ENCODE data around the gene BICDL2. TPM values are rescaled to one million over a fixed set of nuclear protein-coding genes. Genes with fewer than 3 reads are reported as not detected.

Gene BICDL2
- total RNA-seq, 2 experiments from 2014 or later, result 0.20 to 0.23 TPM

- Mint-ChIP-seq H3K27ac (peak within 1 kb of the TSS; percentile 92), H3K9me3 (no peaks in the 10 kb centered on the region), H3K4me3 (peak within 1 kb of the TSS; percentile 89), H3K36me3 (ENCODE audit: low read depth) (peaks cover 5% of the 10 kb centered on the region), H3K4me1 (peaks cover 44% of the 10 kb centered on the region), H3K27me3 (no peaks in the 10 kb centered on the region)
- peak; percentile 93 for DNase-seq
- POLR2A ChIA-PET, result interaction anchor here (0.6 to 1.0 kb wide), 2 partner anchors 10 to 103 kb away, joined by 3 to 5 read pairs; no protein-coding TSS in a partner anchor
- CTCF ChIA-PET, result interaction anchor here (0.6 to 4.2 kb wide), 9 partner anchors 11 to 395 kb away, joined by 3 to 19 read pairs (median 4); partner anchors contain the start of gene PAQR4
Measured at GRCh38 chr16:2980227-2981176, 56.2 kb downstream of the BICDL2 start, which contains the start of gene PKMYT1. TSS of gene PKMYT1 (minus strand) at chr16:2980446. CDS start at chr16:2979657, 789 bp downstream.

- Mint-ChIP-seq H3K4me3 (peak overlapping the region; percentile 89), H3K36me3 (ENCODE audit: low read depth) (peaks cover 5% of the 10 kb centered on the region), H3K27ac (peak overlapping the region; percentile 92), H3K27me3 (no peaks in the 10 kb centered on the region), H3K4me1 (peaks cover 44% of the 10 kb centered on the region), H3K9me3 (no peaks in the 10 kb centered on the region)
- CTCF ChIA-PET, result interaction anchor here (1.0 to 4.2 kb wide), 4 partner anchors 10 to 49 kb away, joined by 3 to 19 read pairs (median 10); partner anchors contain the start of gene PAQR4
- peak; percentile 41 for DNase-seq
- POLR2A ChIA-PET, result interaction anchor here (0.6 to 1.0 kb wide), 2 partner anchors 10 to 103 kb away, joined by 3 to 5 read pairs; no protein-coding TSS in a partner anchor
Measured at GRCh38 chr16:2979669-2980226, 57.0 kb downstream of the BICDL2 start.

Other genes starting within 250 kb of the BICDL2 start
- not detected for gene PRSS33, start 249.4 kb downstream of the BICDL2 start, total RNA-seq
- gene PRSS41, start 238.5 kb downstream of the BICDL2 start, total RNA-seq, result not detected
- under 1 TPM; 0.27 to 0.67 TPM for gene PRSS21, start 219.7 kb downstream of the BICDL2 start, total RNA-seq
- gene ZG16B, start 206.6 kb downstream of the BICDL2 start, total RNA-seq, result 1 to 10 TPM; 2.3 to 3.1 TPM
- not detected for gene PRSS22, start 178.8 kb downstream of the BICDL2 start, total RNA-seq
- 10 to 100 TPM; 16.8 to 21.0 TPM for gene FLYWCH2, start 153.7 kb downstream of the BICDL2 start, total RNA-seq
- 10 to 100 TPM; 46.8 to 52.7 TPM for gene FLYWCH1, start 125.0 kb downstream of the BICDL2 start, total RNA-seq
- under 1 TPM in 1 of 2 experiments, not detected in 1; 0.08 TPM for gene KREMEN2, start 72.7 kb downstream of the BICDL2 start, total RNA-seq
- gene PAQR4, start 67.6 kb downstream of the BICDL2 start, total RNA-seq, result 10 to 100 TPM; 49.7 to 50.9 TPM
- 100 to 1,000 TPM; 122 to 151 TPM for gene PKMYT1, start 56.5 kb downstream of the BICDL2 start, total RNA-seq
- gene CLDN9, start 24.0 kb downstream of the BICDL2 start, total RNA-seq, result not detected
- not detected for gene CLDN6, start 18.8 kb downstream of the BICDL2 start, total RNA-seq
- 1 to 10 TPM; 1.8 to 2.1 TPM for gene TNFRSF12A, start 16.6 kb downstream of the BICDL2 start, total RNA-seq
- 10 to 100 TPM; 38.3 to 44.1 TPM for gene HCFC1R1, start 13.0 kb downstream of the BICDL2 start, total RNA-seq
- gene THOC6, start 12.9 kb downstream of the BICDL2 start, total RNA-seq, result 10 to 100 TPM; 49.5 to 58.4 TPM
- gene MMP25, start 9.6 kb upstream of the BICDL2 start, total RNA-seq, result 10 to 100 TPM; 18.1 to 19.8 TPM
- 1,000 to 10,000 TPM; 2,973 to 3,212 TPM for gene IL32, start 28.7 kb upstream of the BICDL2 start, total RNA-seq
- under 1 TPM; 0.29 to 0.35 TPM for gene ZSCAN10, start 62.4 kb upstream of the BICDL2 start, total RNA-seq
- not detected for gene ZNF205, start 75.6 kb upstream of the BICDL2 start, total RNA-seq
- 10 to 100 TPM in 1 of 2 experiments, 1 to 10 TPM in 1; 9.9 to 11.1 TPM for gene ZNF213, start 98.1 kb upstream of the BICDL2 start, total RNA-seq
- gene OR1F1, start 151.3 kb upstream of the BICDL2 start, total RNA-seq, result not detected
- gene ZNF200, start 198.2 kb upstream of the BICDL2 start, total RNA-seq, result 10 to 100 TPM; 11.7 to 12.1 TPM
- under 1 TPM in 1 of 2 experiments, not detected in 1; 0.10 TPM for gene MEFV, start 219.7 kb upstream of the BICDL2 start, total RNA-seq
- 10 to 100 TPM; 25.7 to 25.9 TPM for gene ZNF263, start 246.5 kb upstream of the BICDL2 start, total RNA-seq